Activated naive CD8-positive, alpha-beta T cell treated with anti-CD3 and anti-CD28 coated beads, Interleukin-2, amount 50 U/mL, for 24 hours (primary cell): ENCODE results near the gene VSIG1.

Source experiments
- ATAC-seq: fragments of 150-1000 bp; cut with Tn5 transposase; one replicate; pipeline ENCODE4 v1.10.0; 2021
- DNase-seq: peaks from one replicate; pipeline ENCODE4 v3.0.0; 2021
- H3K27ac Mint-ChIP-seq: one replicate; pipeline ENCODE4 v1.8.0; 2021; ENCODE audit warnings: mild to moderate bottlenecking, mixed read lengths
- H3K27me3 Mint-ChIP-seq: one replicate; pipeline ENCODE4 v1.8.0; 2021; ENCODE audit warnings: mixed read lengths
- H3K36me3 Mint-ChIP-seq: one replicate; pipeline ENCODE4 v1.8.0; 2021; ENCODE audit warnings: low read depth, mixed read lengths
- H3K4me1 Mint-ChIP-seq: one replicate; pipeline ENCODE4 v1.8.0; 2021; ENCODE audit warnings: mixed read lengths
- H3K4me3 Mint-ChIP-seq: one replicate; pipeline ENCODE4 v1.8.0; 2021; ENCODE audit warnings: mild to moderate bottlenecking, moderate library complexity, mixed read lengths
- H3K9me3 Mint-ChIP-seq: one replicate; pipeline ENCODE4 v1.8.0; 2021; ENCODE audit warnings: mixed read lengths

The VSIG1 gene

DNA sequence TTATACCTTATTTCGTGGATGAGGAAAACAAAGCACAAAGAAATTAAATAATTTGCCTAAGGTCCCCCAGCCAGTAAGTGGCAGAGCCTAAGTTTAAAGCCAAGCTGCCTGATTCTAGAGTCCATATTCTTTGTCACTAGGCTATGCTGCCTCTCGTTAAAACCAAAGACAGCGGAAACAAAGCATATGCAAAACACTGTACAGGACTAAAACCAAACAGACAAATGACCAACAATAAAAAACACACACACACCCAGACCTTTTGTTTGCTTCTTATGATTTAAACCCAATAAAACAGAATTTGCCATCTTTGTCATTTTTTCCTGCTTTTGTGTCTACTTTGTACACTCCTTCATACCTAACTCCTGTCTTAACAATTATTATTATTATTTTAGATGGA lies 10.1 kb upstream of the VSIG1 start:
- Mint-ChIP-seq H3K4me3 (no peak overlapping the region), H3K9me3 (no peaks in the 10 kb centered on the region), H3K27me3 (no peaks in the 10 kb centered on the region), H3K27ac (no peak overlapping the region), H3K4me1 (peaks cover 38% of the 10 kb centered on the region), H3K36me3 (no peaks in the 10 kb centered on the region)
- DNase-seq (no peak), ATAC-seq (no peak)

DNA sequence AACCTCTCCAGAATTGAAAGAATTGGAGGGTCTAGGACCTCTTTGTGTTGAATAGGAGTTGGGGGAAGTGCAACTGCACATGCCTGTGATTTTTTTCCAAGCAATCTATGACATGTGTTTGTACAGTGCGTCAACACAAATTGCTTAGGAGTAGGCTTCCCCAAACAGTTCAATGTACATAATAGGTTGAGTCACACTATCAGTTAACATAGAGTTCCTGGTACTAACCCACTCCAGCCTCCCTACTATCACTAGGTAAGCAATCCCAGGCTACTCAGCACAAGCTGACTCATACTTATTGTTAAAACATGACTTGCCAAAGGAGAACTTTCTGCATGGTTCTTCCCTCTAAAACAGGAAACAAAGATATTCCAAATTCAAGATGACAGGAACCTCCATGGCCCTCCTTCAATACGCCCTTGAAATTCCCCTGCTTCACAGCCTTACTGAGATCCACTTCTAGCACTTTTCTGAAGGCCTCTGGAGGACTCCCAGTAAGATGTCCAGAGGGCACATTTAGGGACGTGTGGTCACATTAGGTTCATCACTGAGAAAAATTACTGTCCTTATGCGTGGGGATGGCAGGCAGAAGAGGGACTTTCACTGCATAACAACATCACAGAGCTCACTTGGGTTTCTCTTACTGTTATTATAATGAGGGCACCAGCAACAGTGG lies 8.4 kb upstream of the VSIG1 start:
- no peak for DNase-seq

DNA sequence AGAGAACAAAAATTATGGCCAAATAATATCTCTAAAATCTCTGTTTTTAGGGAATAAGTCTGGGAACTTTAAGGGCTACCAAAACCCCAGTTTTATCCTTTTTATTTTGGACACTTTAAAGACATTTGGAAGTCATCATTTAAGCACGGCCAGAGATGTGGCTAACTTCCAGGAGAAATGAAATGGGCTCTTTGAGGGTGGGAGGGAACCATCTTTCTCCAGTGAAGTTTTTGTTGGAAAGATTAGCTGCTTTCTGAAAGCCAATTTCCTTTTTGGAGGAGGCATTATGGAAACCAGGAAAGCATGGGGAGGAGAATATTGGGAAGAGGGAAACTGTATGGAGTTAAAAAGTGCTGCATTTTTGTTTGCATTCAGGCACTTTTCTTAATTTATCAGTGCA lies 4.8 kb downstream of the VSIG1 start:
- DNase-seq (no peak), ATAC-seq (no peak)
- H3K4me1 Mint-ChIP-seq, result peaks cover 13% of the 10 kb centered on the region
- no peaks in the 10 kb centered on the region for H3K36me3 Mint-ChIP-seq
- no peaks in the 10 kb centered on the region for H3K27me3 Mint-ChIP-seq
- no peak overlapping the region for H3K27ac Mint-ChIP-seq
- H3K9me3 Mint-ChIP-seq, result no peaks in the 10 kb centered on the region
- H3K4me3 Mint-ChIP-seq, result no peak overlapping the region

More for the DNA sequence above, 8.4 kb upstream of the VSIG1 start:
- Mint-ChIP-seq H3K27me3 (no peaks in the 10 kb centered on the region), H3K36me3 (no peaks in the 10 kb centered on the region), H3K4me1 (peaks cover 24% of the 10 kb centered on the region), H3K4me3 (no peak overlapping the region), H3K9me3 (no peaks in the 10 kb centered on the region), H3K27ac (no peak overlapping the region)
- ATAC-seq, result peak; percentile 57

GRCh38 chrX:108053218-108053617 lies 8.4 kb downstream of the VSIG1 start:
- Mint-ChIP-seq H3K27ac (no peak overlapping the region), H3K9me3 (no peaks in the 10 kb centered on the region), H3K27me3 (no peaks in the 10 kb centered on the region), H3K36me3 (peaks cover 2% of the 10 kb centered on the region), H3K4me3 (peak overlapping the region; percentile 30), H3K4me1 (peaks cover 10% of the 10 kb centered on the region)
- ATAC-seq (peak; percentile 72), DNase-seq (no peak)

DNA sequence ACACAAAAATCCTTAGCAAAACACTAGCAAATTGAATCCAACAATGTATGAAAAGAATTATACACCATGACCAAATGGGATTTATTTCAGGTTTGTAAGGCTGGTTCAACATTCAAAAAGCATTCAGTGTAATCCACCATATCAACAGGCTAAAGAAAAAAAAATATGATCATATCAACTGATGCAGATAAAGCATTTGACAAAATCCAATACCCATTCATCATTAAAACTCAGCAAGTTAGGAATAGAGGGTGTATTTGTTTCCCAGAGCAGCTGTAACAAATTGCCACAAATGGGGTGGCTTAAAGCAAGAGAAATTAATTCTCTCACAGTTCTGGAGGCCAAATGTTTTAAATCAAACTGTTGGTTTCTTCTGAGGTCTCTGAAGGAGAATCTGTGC lies 10.7 kb downstream of the VSIG1 start:
- Mint-ChIP-seq H3K9me3 (no peaks in the 10 kb centered on the region), H3K36me3 (peaks cover 2% of the 10 kb centered on the region), H3K27me3 (no peaks in the 10 kb centered on the region), H3K4me3 (no peak overlapping the region), H3K27ac (no peak overlapping the region), H3K4me1 (peaks cover 10% of the 10 kb centered on the region)
- no peak for ATAC-seq
- no peak for DNase-seq

DNA sequence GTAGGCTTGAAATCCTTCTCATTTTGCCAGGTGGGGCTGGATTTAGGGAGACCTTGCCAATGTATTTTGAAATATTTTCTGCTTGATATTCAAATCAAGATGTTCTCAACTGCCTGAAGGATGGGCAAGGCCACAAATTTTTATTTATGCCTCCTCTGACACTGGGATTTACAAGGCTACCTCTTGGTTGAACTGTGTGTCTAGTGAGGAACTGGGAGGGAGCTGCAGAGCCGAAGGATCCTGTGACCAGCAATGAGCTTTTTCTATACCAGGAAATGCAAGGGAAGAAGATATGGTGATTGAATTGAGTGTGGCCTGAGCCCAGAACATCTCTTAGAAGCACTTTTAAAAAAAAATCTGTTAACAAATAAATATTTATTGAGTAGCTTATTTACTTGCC lies 14.9 kb downstream of the VSIG1 start:
- Mint-ChIP-seq H3K27ac (no peak overlapping the region), H3K9me3 (no peaks in the 10 kb centered on the region), H3K4me3 (no peak overlapping the region), H3K27me3 (no peaks in the 10 kb centered on the region), H3K4me1 (peaks cover 4% of the 10 kb centered on the region), H3K36me3 (peaks cover 2% of the 10 kb centered on the region)
- ATAC-seq (no peak), DNase-seq (no peak)

DNA sequence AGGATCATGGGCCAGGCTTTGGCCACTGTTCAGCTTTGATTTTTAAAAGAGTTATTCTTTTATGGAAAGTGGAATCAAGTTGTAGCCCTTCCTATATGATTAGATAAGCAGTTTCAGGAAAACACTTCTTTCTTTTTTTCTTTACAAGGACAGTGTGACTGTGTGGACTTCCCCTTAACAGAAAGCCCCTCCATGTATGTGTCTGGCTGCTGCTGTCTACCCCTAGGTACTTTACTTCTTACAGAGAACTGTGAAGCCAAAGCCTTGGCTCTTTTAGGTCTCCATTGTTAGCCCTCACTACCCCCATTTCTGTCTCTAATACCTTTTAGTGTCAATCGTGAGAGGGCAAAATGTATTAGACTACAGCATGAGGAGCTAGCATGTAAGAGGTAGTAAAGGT lies 19.1 kb downstream of the VSIG1 start:
- Mint-ChIP-seq H3K4me1 (peaks cover 6% of the 10 kb centered on the region), H3K27me3 (no peaks in the 10 kb centered on the region), H3K27ac (no peak overlapping the region), H3K4me3 (no peak overlapping the region), H3K36me3 (no peaks in the 10 kb centered on the region), H3K9me3 (no peaks in the 10 kb centered on the region)
- ATAC-seq (no peak), DNase-seq (no peak)

DNA sequence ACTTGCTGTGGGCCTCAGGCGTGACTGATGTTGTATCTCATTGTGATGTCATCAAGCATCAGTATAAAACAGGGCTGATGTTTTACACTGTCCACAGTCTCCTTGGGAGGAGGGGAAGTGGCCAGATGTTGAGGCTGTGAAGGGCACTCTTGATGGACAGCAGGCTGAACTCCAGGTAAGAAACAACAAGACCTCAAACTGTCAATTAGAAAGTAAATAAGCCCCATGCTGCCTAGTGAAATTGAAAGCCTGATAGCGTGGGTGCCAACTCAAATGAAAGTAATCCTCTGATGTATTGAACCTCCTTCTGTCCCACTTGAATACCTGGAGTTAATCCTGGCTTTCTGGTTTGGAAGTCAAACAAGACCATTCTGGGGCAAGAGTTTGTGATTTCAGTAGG lies 19.7 kb downstream of the VSIG1 start:
- Mint-ChIP-seq H3K9me3 (no peaks in the 10 kb centered on the region), H3K27ac (no peak overlapping the region), H3K4me3 (no peak overlapping the region), H3K36me3 (no peaks in the 10 kb centered on the region), H3K4me1 (peaks cover 6% of the 10 kb centered on the region), H3K27me3 (no peaks in the 10 kb centered on the region)
- ATAC-seq (no peak), DNase-seq (no peak)

DNA sequence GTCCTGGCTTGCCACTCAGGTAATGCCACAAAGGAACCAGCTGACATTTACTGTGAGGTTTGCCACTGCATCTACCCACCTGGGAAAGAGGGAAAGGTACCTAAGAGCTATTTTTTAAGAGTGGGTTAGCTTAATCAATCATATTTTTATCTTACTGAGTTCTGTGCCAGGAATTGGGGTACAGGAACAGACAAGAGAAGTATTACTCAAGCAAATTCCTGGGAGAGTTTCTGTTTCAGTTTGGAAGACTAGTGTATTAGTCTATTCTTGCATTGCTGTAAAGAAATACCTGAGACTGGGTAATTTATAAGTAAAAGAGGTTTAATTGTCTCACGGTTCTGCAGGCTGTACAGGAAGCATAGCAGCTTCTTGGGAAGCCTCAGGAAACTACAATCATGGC lies 23.3 kb downstream of the VSIG1 start:
- no peaks in the 10 kb centered on the region for H3K36me3 Mint-ChIP-seq
- H3K9me3 Mint-ChIP-seq, result no peaks in the 10 kb centered on the region
- peaks cover 11% of the 10 kb centered on the region for H3K4me1 Mint-ChIP-seq
- DNase-seq (no peak), ATAC-seq (no peak)
- no peak overlapping the region for H3K4me3 Mint-ChIP-seq
- no peaks in the 10 kb centered on the region for H3K27me3 Mint-ChIP-seq
- no peak overlapping the region for H3K27ac Mint-ChIP-seq

GRCh38 chrX:108070891-108071290 lies 26.0 kb downstream of the VSIG1 start:
- no peak overlapping the region for H3K27ac Mint-ChIP-seq

DNA sequence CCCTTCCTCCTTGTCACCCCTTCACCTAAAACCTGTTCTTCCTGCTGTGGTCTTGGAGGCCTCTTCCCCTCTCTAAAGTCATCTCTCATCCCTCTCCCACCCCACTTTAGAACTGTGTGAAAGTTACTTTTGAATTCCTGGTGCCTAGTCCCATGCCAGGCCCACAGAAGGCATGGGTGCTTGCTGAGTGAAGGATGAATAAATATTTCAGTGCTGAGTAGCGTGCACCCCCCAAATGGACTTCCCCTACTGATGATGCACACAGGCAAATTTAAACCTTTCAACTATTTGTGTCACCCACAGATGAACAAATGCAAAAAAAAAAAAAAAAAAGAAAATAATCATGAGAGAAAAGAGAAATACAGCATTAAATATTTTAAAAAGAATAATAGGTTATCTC lies 26.7 kb downstream of the VSIG1 start:
- H3K27ac Mint-ChIP-seq, result no peak overlapping the region
- H3K9me3 Mint-ChIP-seq, result no peaks in the 10 kb centered on the region
- DNase-seq, result no peak
- H3K27me3 Mint-ChIP-seq, result no peaks in the 10 kb centered on the region
- no peak overlapping the region for H3K4me3 Mint-ChIP-seq
- no peak for ATAC-seq
- no peaks in the 10 kb centered on the region for H3K36me3 Mint-ChIP-seq
- peaks cover 7% of the 10 kb centered on the region for H3K4me1 Mint-ChIP-seq

More at GRCh38 chrX:108070891-108071290, 26.0 kb downstream of the VSIG1 start:
- Mint-ChIP-seq H3K36me3 (no peaks in the 10 kb centered on the region), H3K4me1 (peaks cover 7% of the 10 kb centered on the region), H3K4me3 (no peak overlapping the region), H3K27me3 (no peaks in the 10 kb centered on the region), H3K9me3 (no peaks in the 10 kb centered on the region)
- no peak for DNase-seq
- no peak for ATAC-seq

DNA sequence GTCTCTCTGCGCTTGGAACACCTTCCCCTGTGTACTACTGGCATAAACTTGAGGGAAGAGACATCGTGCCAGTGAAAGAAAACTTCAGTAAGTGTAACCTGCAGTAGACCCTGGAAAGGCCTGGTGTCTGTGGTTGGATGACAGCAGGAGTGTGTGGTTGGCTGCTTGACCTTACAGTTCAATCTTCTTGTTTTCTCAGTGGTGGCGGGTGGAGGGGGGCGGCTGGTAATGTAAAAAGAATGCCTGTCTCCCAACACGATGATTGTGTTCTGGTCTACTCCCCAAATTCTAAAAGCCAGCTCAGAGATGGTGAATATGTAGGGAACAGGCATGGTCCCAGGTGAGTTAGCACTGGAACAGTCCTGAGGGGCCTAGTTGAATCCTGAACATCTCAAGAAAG lies 27.9 kb downstream of the VSIG1 start:
- Mint-ChIP-seq H3K27me3 (no peaks in the 10 kb centered on the region), H3K27ac (no peak overlapping the region)
- no peak for DNase-seq

GRCh38 chrX:108081110-108081509 lies 36.2 kb downstream of the VSIG1 start:
- no peak overlapping the region for H3K4me3 Mint-ChIP-seq
- ATAC-seq (no peak), DNase-seq (no peak)
- H3K27me3 Mint-ChIP-seq, result no peaks in the 10 kb centered on the region
- no peaks in the 10 kb centered on the region for H3K4me1 Mint-ChIP-seq
- no peak overlapping the region for H3K27ac Mint-ChIP-seq
- no peaks in the 10 kb centered on the region for H3K9me3 Mint-ChIP-seq
- no peaks in the 10 kb centered on the region for H3K36me3 Mint-ChIP-seq

More for the DNA sequence above, 27.9 kb downstream of the VSIG1 start:
- no peak for ATAC-seq
- H3K4me1 Mint-ChIP-seq, result peaks cover 7% of the 10 kb centered on the region
- no peaks in the 10 kb centered on the region for H3K36me3 Mint-ChIP-seq
- no peaks in the 10 kb centered on the region for H3K9me3 Mint-ChIP-seq
- no peak overlapping the region for H3K4me3 Mint-ChIP-seq

- H3K27me3 Mint-ChIP-seq, result no peaks in the 10 kb centered on the region
- peaks cover 11% of the 10 kb centered on the region for H3K4me1 Mint-ChIP-seq
- ATAC-seq (no peak), DNase-seq (no peak)
- H3K27ac Mint-ChIP-seq, result no peak overlapping the region
- H3K36me3 Mint-ChIP-seq, result peaks cover 4% of the 10 kb centered on the region
- H3K9me3 Mint-ChIP-seq, result no peaks in the 10 kb centered on the region
- no peak overlapping the region for H3K4me3 Mint-ChIP-seq
Measured at GRCh38 chrX:108087792-108088191, 42.9 kb downstream of the VSIG1 start.

DNA sequence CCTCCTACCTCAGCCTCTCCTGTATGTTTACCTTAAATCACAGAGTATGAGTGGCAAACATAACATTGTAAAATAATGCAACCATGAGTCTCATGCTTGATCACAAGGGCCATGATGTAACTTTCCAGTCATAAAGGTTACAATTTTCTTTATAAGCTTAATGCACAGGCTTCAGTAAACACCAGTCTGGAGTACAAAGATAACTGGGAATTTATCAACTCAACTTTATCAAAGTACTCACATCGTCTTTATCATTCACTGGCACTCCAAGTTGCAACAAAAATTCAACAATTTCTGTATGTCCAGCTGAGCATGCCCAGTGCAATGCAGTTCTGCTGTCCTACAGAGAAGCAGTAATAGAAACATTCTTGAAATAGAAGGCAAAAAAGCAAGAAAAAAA lies 43.6 kb downstream of the VSIG1 start:
- ATAC-seq (no peak), DNase-seq (no peak)
- Mint-ChIP-seq H3K9me3 (no peaks in the 10 kb centered on the region), H3K4me1 (peaks cover 16% of the 10 kb centered on the region), H3K36me3 (peaks cover 4% of the 10 kb centered on the region), H3K4me3 (no peak overlapping the region), H3K27ac (no peak overlapping the region), H3K27me3 (no peaks in the 10 kb centered on the region)
